HCT116 (cell line): ENCODE data around the gene C11orf58. TPM values are rescaled to one million over a fixed set of nuclear protein-coding genes. Genes with fewer than 3 reads are reported as not detected.

ENCODE experiments used
- ATAC-seq: fragments of 200-7000 bp; cut with Tn5 transposase; 2 replicates; pipeline ENCODE4 v1.9.1; 2020; ENCODE audit warnings: mild to moderate bottlenecking, moderate library complexity
- BruUV-seq: library from RNA; stranded (reverse); fragments of 400-500 nt; replicated peaks from 2 replicates; lab custom pipeline; 2021; lab: Mats Ljungman, UMichigan
- CTCF ChIA-PET: fragments of 300-600 bp; sonication (Branson Sonifier 250); formaldehyde crosslinking; loops from one replicate; lab custom pipeline; 2021; ENCODE audit warnings: antibody characterized with exemption; lab: Charles Lee
- POLR2A ChIA-PET: fragments of 300-600, 350-600 bp; sonication (Branson Sonifier 250); formaldehyde crosslinking; loops from one replicate; lab custom pipeline; 2021; ENCODE audit warnings: antibody characterized with exemption; lab: Charles Lee
- RAD21 ChIA-PET, 2 experiments: fragments of 300-600 bp; sonication (Branson Sonifier 250); formaldehyde crosslinking; loops; one replicate each; lab custom pipeline; 2023; ENCODE audit warnings: low total read pairs in 2 of 2; ENCODE audit not compliant: uncharacterized antibody in 2 of 2, unreplicated experiment in 2 of 2, low non-redundant PET in 1 of 2; lab: Charles Lee
- DNase-seq: peaks from one replicate; pipeline ENCODE4 v3.0.0-alpha.2; 2010; ENCODE audit warnings: low read depth, low spot score
- H2AFZ ChIP-seq: fragments of 200-600 bp; shearing (Covaris generic), sonication (generic); 2 replicates; pipeline ENCODE4 v1.6.1; 2017; ENCODE audit warnings: low read depth, mixed run types, mixed read lengths, antibody characterized with exemption, low read length; ENCODE audit not compliant: poor library complexity, severe bottlenecking
- H3K27ac ChIP-seq: 2 replicates; pipeline ENCODE4 v1.5.1; 2012; ENCODE audit warnings: low read depth, low read length
- H3K27me3 ChIP-seq: fragments of 200-600 bp; sonication (generic); 2 replicates; pipeline ENCODE4 v1.6.1; 2016; ENCODE audit warnings: mixed run types, low read length, mixed read lengths; ENCODE audit not compliant: insufficient read depth
- H3K36me3 ChIP-seq, 2 experiments: fragments of 200-500 bp in 1 of 2; fragments of 200-600 bp in 1 of 2; sonication (Bioruptor generic) in 1 of 2; sonication (generic) in 1 of 2; 2 replicates each; pipeline versions ENCODE4 v1.5.1 to v1.6.1; 2014 to 2016; ENCODE audit warnings: low read length in 2 of 2, inconsistent platforms in 1 of 2, mixed read lengths in 1 of 2, mixed run types in 1 of 2; ENCODE audit not compliant: insufficient read depth in 2 of 2, control insufficient read depth in 1 of 2
- H3K4me1 ChIP-seq, 2 experiments: fragments of 200-600 bp in 1 of 2; sonication (generic) in 1 of 2; 2 replicates each; pipeline versions ENCODE4 v1.5.1 to v1.6.1; 2012 to 2017; ENCODE audit warnings: low read length in 2 of 2, inconsistent platforms in 1 of 2, mild to moderate bottlenecking in 1 of 2, mixed read lengths in 1 of 2, mixed run types in 1 of 2, moderate library complexity in 1 of 2; ENCODE audit not compliant: insufficient read depth in 2 of 2, control insufficient read depth in 1 of 2
- H3K4me2 ChIP-seq: fragments of 200-600 bp; sonication (generic); 2 replicates; pipeline ENCODE4 v1.6.1; 2017; ENCODE audit warnings: mixed run types, low read length, mixed read lengths
- H3K4me3 ChIP-seq, 2 experiments: fragments of 200-600 bp in 1 of 2; sonication (generic) in 1 of 2; replicated peaks in 1 of 2; 2 replicates each; pipeline ENCODE4 v1.5.1; 2011 to 2016; ENCODE audit warnings: low read length in 2 of 2, control low read depth in 1 of 2, low read depth in 1 of 2, mild to moderate bottlenecking in 1 of 2, mixed read lengths in 1 of 2, mixed run types in 1 of 2
- H3K79me2 ChIP-seq: fragments of 200-600 bp; sonication (generic); 2 replicates; pipeline ENCODE4 v1.6.1; 2017; ENCODE audit warnings: mild to moderate bottlenecking, mixed run types, low read length, moderate library complexity, mixed read lengths; ENCODE audit not compliant: insufficient read depth
- H3K9ac ChIP-seq: fragments of 200-600 bp; sonication (generic); 2 replicates; pipeline ENCODE4 v1.6.1; 2016; ENCODE audit warnings: low read length, mixed read lengths
- H3K9me2 ChIP-seq: fragments of 200-600 bp; sonication (generic), shearing (Covaris generic); 2 replicates; pipeline ENCODE4 v1.6.1; 2017; ENCODE audit warnings: mixed run types, mild to moderate bottlenecking, moderate library complexity; ENCODE audit not compliant: insufficient read depth
- H3K9me3 ChIP-seq, 2 experiments: fragments of 200-500 bp in 1 of 2; fragments of 200-600 bp in 1 of 2; sonication (Bioruptor generic) in 1 of 2; sonication (generic) in 1 of 2; 2 replicates each; pipeline ENCODE4 v1.6.1; 2014 to 2017; ENCODE audit warnings: low read length in 2 of 2, mixed read lengths in 2 of 2, inconsistent platforms in 1 of 2, low read depth in 1 of 2, mild to moderate bottlenecking in 1 of 2, mixed run types in 1 of 2, moderate library complexity in 1 of 2; ENCODE audit not compliant: control insufficient read depth in 1 of 2, insufficient read depth in 1 of 2
- H4K20me1 ChIP-seq: fragments of 200-600 bp; sonication (generic), shearing (Covaris generic); 2 replicates; pipeline ENCODE4 v1.6.1; 2017; ENCODE audit warnings: mixed run types, mild to moderate bottlenecking, moderate library complexity; ENCODE audit not compliant: insufficient read depth
- ELF1 ChIP-seq: IDR thresholded peaks from 2 replicates; pipeline ENCODE4 v1.6.1; 2012; ENCODE audit warnings: low read depth, borderline replicate concordance
- JUND ChIP-seq: IDR thresholded peaks from 2 replicates; pipeline ENCODE4 v1.6.1; 2012
- POLR2AphosphoS5 ChIP-seq: IDR thresholded peaks from 2 replicates; pipeline ENCODE4 v1.6.1; 2011; ENCODE audit warnings: mild to moderate bottlenecking, low read depth, low read length, moderate library complexity
- RAD21 ChIP-seq: IDR thresholded peaks from 2 replicates; pipeline ENCODE4 v1.6.1; 2012; ENCODE audit warnings: low read depth, mild to moderate bottlenecking
- intact Hi-C: fragments of 100-400 bp; cut with micrococcal nuclease; formaldehyde crosslinking; loops from 2 replicates; pipeline ENCODE4 v1.10.0; 2022
- total RNA-seq: library from RNA; stranded (reverse); gene quantifications from one replicate; pipeline ENCODE4 v1.2.1, GENCODE V29; 2021; ENCODE audit not compliant: unreplicated experiment

C11orf58 gene
- total RNA-seq, 1 experiment from 2014 or later: 108 TPM

DNA sequence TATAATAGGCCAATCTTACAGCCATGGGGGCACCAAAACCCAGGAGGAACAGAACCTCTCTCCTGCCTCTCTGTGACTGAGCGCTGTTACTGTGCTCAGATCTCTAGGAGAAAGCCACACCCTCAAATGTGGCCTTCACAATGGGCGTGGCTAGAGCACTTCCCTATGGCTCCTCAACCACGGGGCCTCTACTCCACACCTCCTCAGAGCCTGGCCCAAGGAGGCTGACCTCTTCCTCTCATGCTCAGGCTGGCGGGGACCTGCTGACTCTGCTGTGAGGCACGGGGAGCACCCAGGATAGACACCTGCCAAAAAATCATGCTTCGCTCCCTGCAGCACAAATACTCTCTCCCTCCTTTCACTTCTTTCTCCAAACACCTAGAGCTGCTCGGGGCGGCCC lies 41.0 kb downstream of the C11orf58 start:
- intact Hi-C loops: no loop called here
- peak; percentile 12 for DNase-seq
- CTCF ChIA-PET: interaction anchor here (0.6 kb wide), 1 partner anchor 129 kb away, joined by 3 read pairs; no protein-coding TSS in a partner anchor
- Histone ChIP-seq H4K20me1 (no peaks in the 10 kb centered on the region), H3K36me3 (no peaks in the 10 kb centered on the region)
- TF ChIP-seq POLR2AphosphoS5: peak; percentile 20; the same call in 1 of the 2 replicates
- no peak for TF ChIP-seq RAD21
- TF ChIP-seq, all 23 proteins: peak for 1
- Histone ChIP-seq H3K4me3 (no peak overlapping the region), H2AFZ (no peak overlapping the region), H3K4me1 (peaks cover 35 to 45% of the 10 kb centered on the region in 2 experiments), H3K9me2 (no peaks in the 10 kb centered on the region), H3K27me3 (no peaks in the 10 kb centered on the region), H3K9me3 (no peaks in the 10 kb centered on the region), H3K27ac (no peak overlapping the region), H3K9ac (no peak overlapping the region), H3K79me2 (no peaks in the 10 kb centered on the region), H3K4me2 (peak overlapping the region; percentile 54)
- ChIA-PET POLR2A (no interaction called here), RAD21 (no interaction called here)
- BruUV-seq: no TSS peak
- peak; percentile 90 for ATAC-seq

GRCh38 chr11:16780146-16780545 lies 41.7 kb downstream of the C11orf58 start:
- Histone ChIP-seq H4K20me1 (no peaks in the 10 kb centered on the region), H3K9me2 (no peaks in the 10 kb centered on the region), H3K27ac (no peak overlapping the region), H3K9me3 (no peaks in the 10 kb centered on the region), H3K4me1 (peaks cover 35 to 45% of the 10 kb centered on the region in 2 experiments), H3K79me2 (no peaks in the 10 kb centered on the region), H3K36me3 (no peaks in the 10 kb centered on the region), H3K27me3 (no peaks in the 10 kb centered on the region), H2AFZ (no peak overlapping the region), H3K4me3 (no peak overlapping the region), H3K4me2 (no peak overlapping the region), H3K9ac (no peak overlapping the region)
- ChIA-PET POLR2A (no interaction called here), CTCF (no interaction called here), RAD21 (no interaction called here)
- BruUV-seq: no TSS peak
- intact Hi-C loops: no loop called here
- DNase-seq (no peak), ATAC-seq (no peak)
- TF ChIP-seq ELF1 (no peak), JUND (no peak)
